GM19328 (cell line): ENCODE measurements around the gene SCAF1.

ENCODE experiments used
- ATAC-seq: cut with Tn5 transposase; IDR thresholded peaks from one replicate; pipeline ENCODE4 v1.9.1; 2021; ENCODE audit warnings: mild to moderate bottlenecking, moderate library complexity; ENCODE audit not compliant: unreplicated experiment

SCAF1 gene

DNA sequence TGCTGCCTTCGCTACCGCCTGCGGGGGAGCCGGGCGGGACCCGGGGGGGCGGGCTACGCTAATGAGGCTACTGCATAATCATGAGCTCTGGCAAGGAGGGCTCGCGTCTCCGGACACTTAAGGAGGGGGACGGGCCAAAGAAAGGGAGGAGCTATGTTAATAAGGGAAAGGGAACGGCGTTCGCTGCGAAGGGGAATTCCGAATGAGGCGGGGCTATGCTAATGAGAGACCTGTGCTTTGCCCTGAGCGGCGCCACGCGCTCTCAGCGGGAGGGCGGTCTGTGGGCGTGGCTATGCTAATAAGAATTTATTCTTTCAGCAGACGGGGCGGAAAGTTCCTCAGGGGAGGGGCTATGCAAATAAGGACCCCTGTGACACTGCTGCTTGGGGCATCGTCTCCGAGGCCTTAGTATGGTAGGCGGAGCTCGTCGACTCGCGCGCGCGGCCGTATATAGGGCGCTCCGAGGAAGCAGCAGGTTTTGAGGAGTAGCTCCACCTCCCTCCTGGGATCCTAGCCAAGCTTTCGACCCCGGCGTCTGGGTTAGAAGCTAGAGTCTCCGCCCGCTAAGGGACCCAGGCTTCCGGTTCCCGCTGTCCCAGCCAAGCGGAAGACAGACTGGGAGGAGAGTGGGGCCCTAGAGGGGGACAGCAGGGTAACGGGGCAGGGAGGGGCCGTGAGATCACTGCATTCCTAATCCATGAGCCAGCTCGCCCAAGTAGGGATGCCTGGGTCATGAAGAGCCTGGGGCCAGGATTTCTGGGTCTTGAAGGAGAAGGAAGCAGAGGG lies 1.7 kb upstream of the SCAF1 start, which contains the start of gene RRAS:
RRAS (minus strand) TSS at position 31 of the 786 bp plus-strand sequence. CDS start 45 bp downstream, outside the sequence.
- ATAC-seq: peak; percentile 57

DNA sequence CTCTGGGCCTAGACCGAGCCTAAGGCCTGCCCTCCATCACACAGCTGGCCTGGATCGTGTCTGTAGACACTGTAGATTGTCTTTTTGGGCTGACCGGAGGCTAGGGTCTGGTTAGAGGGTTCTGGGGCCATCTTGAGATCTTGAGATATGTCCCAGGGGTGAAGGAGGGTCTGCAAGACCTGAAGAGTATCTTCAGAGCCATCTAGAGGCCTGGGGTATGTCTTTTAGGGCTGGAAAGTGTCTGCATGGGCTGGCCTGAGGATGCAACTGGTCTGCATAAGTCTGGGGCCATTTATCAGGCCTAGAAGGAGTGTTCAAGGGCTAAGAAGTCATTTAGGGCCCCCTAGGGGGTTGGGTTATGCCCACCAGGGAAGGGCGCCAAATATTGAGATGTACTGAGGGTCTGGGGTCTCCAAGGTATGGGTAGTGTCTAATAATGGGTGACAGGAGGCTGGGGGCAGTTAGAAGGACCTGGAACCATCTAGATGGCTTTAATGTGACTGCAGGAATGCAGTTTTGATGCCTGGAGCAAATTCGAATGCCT lies 555 bp downstream of the SCAF1 start:
- no peak for ATAC-seq

DNA sequence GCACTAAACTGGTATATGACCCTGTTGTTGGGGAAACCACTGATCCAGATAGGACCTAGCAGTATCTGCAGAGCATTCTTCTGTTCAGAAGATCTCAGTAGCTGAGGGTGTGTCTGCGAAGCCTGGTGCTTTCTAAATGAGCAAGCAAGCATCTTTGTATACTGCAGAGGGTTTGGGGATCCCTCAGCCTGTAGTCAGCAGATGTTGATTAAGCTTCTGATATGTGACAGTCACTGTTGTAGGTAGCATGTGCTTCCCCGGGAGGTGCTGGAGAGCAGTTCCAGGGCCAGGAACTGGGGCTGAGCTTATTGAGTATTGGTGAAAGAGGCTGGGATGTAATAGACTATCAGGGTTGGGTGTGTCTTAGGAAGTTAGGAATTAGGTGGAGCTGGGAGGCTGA lies 1.5 kb downstream of the SCAF1 start:
- ATAC-seq: no peak

DNA sequence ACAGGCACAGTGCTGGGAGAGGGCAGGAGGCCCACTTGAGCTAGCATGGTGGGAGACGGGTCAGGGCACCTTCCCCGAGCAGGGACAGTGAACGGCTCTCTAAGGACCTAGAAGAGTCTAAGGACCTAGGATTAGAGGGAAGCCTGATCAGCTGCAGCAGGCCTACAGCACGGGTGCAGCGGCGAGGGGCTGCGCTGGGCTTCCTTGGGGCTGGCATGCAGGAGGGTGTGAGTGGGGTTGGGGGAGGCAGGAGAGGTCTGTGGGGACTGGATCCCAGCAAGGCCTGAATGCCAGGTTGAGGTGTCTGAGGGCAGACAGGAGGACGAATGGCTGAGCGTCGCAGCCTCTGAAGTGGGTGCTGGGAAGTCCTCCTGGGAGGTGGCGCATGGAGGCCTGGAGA lies 3.6 kb downstream of the SCAF1 start:
- ATAC-seq: no peak

DNA sequence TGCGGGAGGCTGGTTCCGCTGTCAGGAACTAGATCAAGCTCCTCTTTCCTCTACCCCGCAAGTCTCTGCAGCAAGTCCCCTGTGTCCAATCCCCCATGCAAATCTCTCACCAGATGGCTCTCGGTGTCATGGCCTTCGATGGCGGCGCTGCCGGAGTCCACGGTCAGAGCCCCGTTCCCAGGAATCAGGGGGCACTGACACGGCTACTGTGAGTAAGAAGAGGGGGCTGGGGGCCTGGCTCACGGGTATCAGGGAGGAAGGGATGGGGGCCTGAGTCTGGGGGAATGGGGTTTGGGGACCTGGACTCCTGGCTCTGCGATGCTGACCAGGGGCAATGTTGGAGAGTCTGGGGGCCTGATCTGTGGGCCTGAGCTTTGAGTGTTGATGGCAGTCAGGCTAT lies 4.0 kb downstream of the SCAF1 start:
- ATAC-seq: no peak

DNA sequence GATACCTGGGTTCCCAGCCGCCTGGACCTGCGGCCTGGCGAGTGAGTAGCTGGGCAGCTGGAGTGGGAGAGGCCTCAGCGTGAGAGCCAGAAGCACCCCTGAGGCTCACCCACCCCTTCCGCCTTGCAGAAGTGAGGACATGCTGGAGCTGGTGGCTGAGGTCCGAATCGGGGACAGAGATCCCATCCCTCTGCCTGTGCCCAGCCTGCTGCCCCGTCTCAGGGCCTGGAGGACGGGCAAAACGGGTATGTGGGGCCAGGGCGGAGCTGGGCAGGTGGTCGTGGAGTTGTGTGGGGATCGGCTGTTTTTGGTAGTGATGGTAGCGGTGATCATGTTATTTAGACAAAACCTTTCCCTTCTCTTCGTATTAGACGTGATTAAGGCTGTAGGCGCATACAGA lies 4.6 kb downstream of the SCAF1 start:
- ATAC-seq: no peak

DNA sequence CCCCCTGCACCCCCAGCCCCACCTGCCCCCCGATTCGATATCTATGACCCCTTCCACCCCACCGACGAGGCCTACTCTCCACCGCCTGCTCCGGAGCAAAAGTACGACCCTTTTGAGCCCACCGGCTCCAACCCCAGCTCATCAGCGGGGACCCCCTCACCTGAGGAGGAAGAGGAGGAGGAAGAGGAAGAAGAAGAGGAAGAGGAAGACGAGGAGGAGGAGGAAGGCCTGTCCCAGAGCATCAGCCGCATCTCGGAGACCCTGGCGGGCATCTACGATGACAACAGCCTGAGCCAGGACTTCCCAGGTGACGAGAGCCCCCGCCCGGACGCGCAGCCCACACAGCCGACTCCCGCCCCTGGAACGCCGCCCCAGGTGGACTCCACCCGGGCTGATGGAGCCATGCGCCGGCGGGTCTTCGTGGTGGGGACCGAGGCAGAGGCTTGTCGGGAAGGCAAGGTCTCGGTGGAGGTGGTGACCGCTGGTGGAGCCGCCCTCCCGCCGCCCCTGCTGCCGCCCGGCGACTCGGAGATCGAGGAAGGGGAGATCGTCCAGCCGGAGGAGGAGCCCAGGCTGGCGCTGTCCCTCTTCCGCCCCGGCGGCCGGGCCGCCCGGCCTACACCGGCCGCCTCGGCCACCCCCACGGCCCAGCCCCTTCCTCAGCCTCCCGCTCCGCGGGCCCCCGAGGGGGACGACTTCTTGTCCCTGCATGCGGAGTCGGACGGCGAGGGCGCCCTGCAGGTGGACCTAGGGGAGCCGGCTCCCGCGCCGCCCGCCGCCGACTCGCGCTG lies 9.2 kb downstream of the SCAF1 start:
- ATAC-seq: no peak

DNA sequence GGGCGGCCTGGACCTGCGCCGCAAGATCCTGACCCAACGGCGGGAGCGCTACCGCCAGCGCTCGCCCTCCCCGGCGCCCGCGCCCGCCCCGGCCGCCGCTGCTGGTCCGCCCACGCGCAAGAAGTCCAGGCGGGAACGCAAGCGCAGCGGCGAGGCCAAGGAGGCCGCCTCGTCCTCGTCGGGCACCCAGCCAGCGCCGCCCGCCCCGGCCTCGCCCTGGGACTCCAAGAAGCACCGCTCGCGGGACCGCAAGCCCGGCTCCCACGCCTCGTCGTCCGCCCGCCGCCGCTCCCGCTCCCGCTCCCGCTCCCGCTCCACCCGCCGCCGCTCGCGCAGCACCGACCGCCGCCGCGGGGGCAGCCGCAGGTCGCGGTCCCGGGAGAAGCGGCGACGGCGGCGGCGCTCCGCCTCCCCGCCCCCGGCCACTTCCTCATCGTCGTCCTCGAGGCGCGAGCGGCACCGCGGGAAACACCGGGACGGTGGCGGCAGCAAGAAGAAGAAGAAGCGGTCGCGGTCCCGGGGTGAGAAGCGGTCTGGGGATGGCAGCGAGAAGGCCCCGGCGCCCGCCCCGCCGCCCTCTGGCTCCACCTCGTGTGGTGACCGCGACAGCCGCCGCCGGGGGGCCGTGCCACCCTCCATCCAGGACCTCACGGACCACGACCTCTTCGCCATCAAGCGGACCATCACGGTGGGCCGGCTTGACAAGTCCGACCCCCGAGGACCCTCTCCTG lies 10.0 kb downstream of the SCAF1 start:
- no peak for ATAC-seq

DNA sequence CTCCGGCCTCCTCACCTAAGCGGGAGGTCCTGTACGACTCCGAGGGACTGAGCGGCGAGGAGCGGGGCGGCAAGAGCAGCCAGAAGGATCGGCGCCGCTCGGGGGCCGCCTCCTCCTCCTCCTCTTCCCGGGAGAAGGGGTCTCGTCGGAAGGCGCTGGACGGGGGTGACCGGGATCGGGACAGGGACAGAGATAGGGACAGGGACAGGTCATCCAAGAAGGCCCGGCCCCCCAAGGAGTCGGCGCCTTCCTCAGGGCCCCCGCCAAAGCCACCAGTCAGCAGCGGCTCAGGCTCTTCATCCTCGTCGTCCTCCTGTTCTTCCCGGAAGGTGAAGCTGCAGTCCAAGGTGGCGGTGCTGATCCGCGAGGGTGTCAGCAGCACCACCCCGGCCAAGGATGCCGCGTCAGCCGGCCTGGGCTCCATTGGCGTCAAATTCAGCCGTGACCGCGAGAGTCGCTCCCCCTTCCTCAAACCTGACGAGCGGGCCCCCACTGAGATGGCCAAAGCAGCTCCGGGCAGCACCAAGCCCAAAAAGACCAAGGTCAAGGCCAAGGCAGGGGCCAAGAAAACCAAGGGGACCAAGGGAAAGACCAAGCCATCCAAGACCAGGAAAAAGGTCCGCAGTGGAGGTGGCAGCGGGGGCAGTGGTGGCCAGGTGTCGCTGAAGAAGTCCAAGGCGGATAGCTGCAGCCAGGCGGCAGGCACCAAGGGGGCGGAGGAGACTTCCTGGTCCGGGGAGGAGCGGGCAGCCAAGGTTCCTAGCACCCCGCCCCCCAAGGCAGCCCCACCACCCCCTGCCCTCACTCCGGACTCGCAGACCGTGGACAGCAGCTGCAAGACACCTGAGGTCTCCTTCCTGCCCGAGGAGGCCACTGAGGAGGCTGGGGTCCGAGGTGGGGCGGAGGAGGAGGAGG lies 10.8 kb downstream of the SCAF1 start:
- ATAC-seq: no peak

DNA sequence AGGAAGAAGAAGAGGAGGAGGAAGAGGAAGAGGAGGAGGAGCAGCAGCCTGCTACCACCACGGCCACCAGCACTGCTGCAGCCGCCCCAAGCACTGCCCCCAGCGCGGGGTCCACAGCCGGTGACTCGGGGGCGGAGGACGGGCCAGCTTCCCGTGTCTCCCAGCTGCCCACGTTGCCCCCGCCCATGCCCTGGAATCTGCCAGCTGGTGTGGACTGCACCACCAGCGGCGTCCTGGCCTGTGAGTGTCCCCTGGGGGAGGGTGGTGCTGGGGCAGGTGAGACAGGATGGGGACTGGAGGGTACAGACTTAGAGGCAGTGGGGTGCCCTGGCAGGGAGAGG lies 11.4 kb downstream of the SCAF1 start:
- ATAC-seq: no peak

DNA sequence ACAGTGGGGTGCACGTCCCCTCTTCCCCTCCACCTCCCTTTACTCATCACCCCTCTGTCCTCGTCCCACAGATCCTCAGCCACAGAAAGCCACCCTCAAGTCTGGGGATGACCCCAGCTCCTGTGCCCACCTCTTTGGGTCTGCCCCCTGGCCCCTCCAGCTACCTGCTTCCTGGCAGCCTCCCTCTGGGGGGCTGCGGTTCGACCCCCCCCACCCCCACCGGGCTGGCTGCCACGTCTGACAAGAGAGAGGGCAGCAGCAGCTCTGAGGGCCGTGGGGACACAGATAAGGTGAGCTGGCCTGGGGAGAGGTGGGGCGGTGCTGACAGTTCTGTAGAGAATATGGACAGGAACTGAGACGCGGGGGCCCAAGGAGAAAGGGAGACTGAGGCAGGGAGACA lies 12.6 kb downstream of the SCAF1 start:
- no peak for ATAC-seq

DNA sequence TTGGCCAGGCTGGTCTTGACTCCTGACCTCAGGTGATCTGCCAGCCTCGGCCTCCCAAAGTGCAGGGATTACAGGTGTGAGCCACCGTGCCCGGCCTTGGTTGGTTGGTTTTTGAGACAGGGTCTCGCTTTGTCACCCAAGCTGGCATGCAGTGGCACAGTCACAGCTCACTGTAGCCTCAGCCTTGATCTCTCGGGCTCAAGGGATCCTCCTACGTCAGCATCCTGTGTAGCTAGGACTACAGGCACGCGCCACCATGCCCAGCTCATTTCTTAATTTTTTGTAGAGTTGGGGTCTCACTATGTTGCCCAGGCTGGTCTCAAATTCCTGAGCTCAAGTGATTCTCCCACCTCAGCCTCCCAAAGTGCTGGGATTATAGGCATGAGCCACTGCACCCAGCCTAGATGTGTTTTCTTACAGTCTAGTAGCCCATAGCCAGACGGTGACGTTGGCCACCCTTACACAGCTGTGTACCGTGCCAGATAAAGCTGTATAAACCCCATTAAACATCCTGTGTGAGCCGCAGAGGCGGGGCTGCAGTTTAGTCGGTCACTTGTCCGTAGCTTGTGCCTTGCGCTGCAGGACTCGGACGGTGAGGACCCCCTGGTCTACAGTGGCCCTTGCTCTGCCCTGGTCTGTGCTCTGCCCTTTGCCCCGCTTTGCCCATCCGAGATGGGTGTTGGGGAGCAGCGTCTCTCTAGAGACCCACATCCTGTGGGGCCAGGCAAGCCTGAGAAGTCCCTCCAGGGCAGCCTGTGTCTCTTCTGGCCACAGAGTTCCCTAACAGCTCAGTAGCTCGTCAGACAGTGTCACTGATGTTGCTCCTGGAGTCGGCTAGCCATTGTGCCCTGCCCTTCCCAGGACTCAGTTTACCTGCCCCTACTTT lies 13.8 kb downstream of the SCAF1 start:
- no peak for ATAC-seq

DNA sequence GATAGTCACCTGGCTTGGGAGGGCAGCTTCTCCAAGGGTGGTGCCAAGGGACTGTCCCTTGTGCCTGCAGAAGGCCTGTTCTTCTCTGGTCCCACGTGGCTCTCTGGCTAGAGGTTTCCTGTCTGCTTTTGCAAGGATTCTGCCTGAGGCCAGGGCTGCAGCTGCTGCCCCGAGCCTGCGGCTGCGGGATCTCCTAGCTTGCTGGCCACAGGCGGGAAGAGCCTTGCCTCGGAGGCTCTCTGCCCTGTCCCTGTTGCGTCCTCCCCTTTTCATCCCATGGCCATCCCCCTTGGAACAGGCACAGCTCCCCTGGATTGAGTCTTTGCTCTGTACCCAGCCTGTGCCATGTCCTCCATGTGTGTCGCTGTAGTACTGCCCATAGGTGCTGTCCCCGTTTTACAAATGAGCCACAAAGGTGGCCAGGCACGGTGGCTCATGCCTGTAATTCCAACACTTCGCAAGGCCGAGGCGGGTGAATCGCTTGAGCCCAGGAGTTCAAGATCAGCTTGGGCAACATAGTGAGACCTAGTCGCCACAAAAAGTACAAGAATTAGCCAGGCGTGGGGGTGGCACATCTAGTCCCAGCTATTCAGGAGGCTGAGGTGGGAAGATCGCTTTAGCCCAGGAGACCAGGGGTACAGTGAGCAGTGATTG lies 14.6 kb downstream of the SCAF1 start:
- ATAC-seq: no peak

DNA sequence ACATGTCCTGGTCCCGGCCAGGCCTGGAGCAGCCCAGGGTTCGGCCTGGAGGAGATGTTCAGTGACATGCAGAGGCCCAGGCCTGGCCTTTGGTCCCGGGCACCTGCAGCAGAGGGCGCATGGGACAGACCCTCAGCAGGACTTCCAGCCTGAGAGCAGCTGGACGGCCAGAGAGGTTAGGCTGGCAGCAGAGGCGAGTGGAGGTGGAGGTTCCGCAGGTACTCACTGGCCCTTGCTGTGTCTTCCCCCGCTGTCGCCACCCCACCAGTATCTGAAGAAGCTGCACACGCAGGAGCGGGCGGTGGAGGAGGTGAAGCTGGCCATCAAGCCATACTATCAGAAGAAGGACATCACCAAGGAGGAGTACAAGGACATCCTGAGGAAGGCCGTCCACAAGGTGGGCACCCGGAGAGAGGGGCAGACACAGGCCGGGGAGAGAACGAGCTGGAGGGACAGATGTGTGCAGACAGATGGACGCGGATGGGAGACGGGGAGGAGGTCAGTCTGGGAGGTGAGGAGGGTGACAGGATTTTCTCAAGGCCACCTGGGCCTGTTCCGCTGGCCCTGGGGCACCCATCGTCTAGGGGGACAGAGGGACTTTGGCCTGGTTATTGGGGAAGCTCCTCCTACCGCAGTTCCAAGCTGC lies 15.6 kb downstream of the SCAF1 start:
- ATAC-seq: no peak

DNA sequence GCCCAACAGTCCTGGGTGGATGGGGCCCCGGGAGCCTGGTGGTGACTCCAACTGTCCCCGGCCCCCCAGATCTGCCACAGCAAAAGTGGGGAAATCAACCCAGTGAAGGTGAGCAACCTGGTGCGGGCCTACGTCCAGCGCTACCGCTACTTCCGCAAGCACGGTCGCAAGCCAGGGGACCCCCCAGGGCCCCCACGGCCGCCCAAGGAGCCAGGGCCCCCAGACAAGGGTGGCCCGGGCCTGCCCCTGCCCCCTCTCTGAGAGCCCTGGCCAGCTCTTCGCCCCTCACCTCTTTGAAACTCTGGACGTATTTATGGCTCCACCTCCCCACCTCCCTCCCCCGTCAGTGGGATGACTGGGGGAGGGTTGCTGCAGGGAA lies 16.1 kb downstream of the SCAF1 start:
- ATAC-seq: no peak

DNA sequence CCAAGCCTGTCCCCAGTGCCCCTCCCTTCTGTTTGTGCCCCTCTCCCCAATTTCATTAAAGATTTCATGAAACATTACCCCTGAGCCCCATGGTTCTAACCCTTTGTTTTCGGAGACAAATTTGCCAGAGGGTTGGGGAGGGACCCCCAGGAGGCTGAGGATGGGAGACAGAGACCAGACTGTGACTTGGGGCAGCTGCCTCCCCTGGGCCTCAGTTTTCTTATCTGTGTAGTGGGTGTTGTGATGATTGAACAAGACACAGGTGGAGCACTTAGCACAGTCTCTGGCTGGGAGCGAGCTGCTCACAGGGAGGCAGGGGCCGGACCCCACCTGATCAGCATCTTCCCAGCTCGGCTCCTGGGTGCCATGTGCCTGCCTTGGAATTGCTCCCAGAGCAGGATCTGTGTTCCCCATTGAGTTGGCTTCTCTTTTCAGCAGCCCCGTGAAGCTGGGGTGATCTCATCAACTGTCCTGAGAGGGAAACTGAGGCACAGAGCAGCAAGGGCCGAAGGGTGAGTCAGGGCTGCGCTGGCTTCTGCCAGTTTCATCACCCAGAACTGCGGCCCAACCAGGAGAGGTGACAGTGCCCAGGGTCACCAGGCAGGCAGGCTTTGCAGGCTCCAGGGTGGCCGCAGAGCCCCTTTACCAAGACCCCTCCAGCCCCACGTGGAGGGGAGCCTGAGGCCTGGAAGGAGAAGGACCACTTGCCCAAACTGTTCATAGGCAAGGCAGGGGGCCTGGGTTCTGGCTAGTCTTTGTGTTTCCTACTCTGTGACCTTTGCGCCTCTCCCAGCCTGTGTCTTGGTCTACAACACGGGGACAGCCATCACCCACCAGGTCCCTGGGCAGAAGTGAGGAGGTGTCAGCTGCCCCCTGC lies 16.8 kb downstream of the SCAF1 start:
- ATAC-seq: no peak

DNA sequence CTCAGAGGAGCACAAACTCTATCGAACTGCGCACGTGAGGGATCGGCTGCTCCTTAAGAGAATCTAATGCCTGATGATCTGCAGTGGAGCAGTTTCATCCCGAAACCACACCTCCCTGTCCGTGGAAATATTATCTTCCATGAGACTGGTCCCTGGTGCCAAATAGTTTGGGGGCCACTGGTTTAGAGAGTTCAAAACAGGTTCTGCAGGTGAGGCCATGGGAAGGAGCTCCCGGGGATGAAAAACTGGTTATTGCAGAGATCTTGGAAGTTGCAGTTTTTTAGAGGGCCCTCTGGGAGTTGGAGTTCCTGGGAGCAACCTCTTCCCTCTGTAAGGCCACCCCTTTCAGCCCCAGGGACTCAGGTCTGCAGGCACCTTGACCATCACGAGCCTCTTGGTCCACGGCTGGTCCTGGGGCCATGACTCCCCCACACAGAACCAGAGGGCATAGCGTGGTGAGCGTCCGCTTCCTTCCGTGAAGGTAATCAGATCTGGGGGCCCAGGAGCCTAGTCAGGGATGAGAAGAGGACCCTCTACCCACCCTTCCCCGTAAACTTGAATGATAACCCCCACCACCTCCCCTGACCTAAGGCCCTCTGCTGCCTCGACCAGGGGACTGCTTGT lies 18.4 kb downstream of the SCAF1 start:
- ATAC-seq: no peak
